ENCODE results near the gene CD1B.

GRCh38 chr1:158331106-158331425, 265 bp downstream of the CD1B start:
- TF ChIP-seq POLR2AphosphoS5 (IDR thresholded peaks at IDR 0.05; ENCODE audit: low read depth, low read length) = no peak
- TF ChIP-seq REST (IDR thresholded peaks at IDR 0.05; ENCODE audit: insufficient read depth in 1 of 2, low read depth in 2 of 2, low read length in 2 of 2) = no peak
- TF ChIP-seq SIN3A (IDR thresholded peaks at IDR 0.05; ENCODE audit: borderline replicate concordance, insufficient read depth, low read length) = no peak
- TF ChIP-seq TAF1 (IDR thresholded peaks at IDR 0.05; ENCODE audit: borderline replicate concordance, insufficient read depth, low read length) = no peak

Measured in PFSK-1 (cell line).